ENCODE data around the gene WASF3.
"Not testable (repeated sequence)": the region's sequence is repeated elsewhere in the genome, so short reads cannot be mapped to it uniquely, and the experiment has no call there.

The WASF3 gene

GRCh38 chr13:26721251-26722121, 164.0 kb downstream of the WASF3 start:
- peak; percentile 0 for DNase-seq

- DNase-seq: no peak
These were observed 164.8 kb downstream of the WASF3 start for GRCh38 chr13:26722321-26722720.

DNA sequence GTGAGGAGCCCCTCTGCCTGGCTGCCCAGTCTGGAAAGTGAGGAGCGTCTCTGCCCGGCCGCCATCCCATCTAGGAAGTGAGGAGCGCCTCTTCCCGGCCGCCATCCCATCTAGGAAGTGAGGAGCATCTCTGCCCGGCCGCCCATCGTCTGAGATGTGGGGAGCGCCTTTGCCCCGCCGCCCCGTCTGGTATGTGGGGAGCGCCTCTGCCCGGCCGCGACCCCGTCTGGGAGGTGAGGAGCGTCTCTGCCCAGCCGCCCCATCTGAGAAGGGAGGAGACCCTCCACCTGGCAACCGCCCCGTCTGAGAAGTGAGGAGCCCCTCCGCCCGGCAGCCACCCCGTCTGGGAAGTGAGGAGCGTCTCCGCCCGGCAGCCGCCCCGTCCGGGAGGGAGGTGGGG, 166.1 kb downstream of the WASF3 start:
- not testable (repeated sequence) for DNase-seq

DNA sequence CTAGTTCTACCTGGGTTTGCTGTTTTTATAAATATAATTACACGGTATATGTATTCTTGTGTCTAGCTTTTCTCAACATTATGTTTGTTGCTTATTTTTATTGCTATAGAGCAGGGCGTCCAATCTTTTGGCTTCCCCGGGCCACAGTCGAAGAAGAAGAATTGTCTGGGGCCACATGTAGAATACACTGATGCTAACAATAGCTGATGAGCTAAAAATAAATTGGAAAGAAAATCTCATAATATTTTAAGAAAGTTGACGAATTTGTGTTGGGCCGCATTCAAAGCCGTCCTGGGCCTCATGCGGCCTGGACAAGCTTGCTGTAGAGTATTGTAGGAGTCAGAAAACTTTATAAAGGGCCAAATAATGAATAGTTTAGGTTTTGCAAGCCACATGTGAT, 169.2 kb downstream of the WASF3 start:
- DNase-seq: no peak

GRCh38 chr13:26727122-26727521, 169.6 kb downstream of the WASF3 start:
- no peak for DNase-seq

DNA sequence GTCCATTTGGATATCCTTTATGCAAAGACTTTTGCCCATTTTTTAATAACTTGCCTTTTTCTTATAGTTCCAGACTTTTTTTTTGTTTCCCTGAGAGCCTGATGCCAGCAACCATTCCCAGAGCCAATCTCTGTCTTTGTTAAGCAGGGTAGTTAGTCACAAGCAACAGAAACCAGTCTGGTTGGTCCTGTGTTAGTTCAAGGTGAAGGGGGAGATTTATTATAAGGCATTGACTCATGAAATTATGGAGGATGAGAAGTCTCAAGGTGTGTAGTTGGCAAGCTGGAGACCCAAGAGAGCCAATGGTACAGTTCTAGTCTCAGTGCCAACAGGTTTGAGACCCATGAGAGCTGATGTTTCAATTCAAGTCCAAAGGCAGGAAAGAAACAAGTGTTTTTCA, 170.2 kb downstream of the WASF3 start:
- DNase-seq: no peak

DNA sequence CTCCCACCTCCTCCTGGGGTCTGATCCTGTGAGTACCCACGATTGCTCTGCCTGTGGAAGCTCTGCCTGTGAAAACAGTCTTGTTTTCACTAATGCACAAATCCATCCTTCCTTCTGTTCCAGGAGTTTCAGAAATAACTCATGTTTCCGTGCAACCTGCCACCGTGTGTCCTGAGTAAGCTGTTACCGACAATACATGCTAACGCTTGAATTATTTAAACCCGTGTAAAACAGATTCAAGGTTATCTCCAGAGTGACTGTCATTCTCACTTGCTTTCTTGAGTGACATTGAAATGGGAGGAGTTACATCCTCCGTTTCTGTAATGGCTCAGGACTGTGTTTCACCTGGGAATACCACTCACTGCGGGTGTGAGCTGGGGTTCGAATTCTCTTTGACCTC, 178.2 kb downstream of the WASF3 start:
- no peak for DNase-seq

Measured in OCI-M1 (cell line).